ENCODE results near the gene PKD1.

DNA sequence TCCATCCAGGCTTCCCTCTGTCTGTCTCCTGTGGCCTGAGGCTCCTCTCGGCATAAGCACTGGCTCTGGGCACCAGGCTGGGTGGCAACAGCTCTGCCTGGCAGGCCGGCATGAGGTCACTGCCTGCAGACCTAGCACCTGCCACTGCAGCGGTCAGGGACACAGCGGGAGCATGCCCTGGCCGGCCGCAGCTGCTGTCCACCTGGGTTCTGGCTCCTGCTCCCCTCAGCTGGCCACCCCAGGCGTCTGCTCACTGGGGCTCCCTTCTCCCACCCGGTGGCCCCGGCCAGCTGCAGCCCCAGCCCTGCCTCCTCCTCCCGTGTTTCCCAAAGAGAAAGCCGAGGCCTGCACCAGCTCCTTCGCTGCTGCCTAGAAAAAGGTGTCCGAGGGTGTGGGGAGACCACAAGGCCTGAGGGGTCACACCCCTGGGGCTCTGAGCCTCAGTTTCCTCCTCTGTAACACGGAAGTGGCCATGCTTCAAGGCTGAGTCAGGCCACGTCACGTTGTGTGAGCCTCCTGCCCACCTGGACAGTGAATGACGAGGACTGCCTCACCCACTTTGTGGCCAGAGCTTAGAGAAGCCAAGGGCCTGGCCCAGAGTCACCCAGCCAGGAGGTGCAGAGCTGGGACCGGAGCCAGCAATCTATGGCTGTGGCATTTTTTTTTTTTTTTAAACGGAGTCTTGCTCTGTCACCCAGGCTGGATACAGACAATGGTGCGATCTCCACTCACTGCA, 94.7 kb downstream of the PKD1 start:
- TF ChIP-seq, protein P1, sequence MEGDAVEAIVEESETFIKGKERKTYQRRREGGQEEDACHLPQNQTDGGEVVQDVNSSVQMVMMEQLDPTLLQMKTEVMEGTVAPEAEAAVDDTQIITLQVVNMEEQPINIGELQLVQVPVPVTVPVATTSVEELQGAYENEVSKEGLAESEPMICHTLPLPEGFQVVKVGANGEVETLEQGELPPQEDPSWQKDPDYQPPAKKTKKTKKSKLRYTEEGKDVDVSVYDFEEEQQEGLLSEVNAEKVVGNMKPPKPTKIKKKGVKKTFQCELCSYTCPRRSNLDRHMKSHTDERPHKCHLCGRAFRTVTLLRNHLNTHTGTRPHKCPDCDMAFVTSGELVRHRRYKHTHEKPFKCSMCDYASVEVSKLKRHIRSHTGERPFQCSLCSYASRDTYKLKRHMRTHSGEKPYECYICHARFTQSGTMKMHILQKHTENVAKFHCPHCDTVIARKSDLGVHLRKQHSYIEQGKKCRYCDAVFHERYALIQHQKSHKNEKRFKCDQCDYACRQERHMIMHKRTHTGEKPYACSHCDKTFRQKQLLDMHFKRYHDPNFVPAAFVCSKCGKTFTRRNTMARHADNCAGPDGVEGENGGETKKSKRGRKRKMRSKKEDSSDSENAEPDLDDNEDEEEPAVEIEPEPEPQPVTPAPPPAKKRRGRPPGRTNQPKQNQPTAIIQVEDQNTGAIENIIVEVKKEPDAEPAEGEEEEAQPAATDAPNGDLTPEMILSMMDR (IDR thresholded peaks at IDR 0.05) = no peak
- TF ChIP-seq POLR2A (IDR thresholded peaks at IDR 0.05) (no peak), POLR2AphosphoS5 (IDR thresholded peaks at IDR 0.05) (no peak), EP300 (IDR thresholded peaks at IDR 0.05) (no peak)

All from suprapubic skin (tissue), 4 donors.